H1 (cell line): Measurements from ENCODE around the gene TPO. TPM values are rescaled to one million over a fixed set of nuclear protein-coding genes. Genes with fewer than 3 reads are reported as not detected.
"Not testable (repeated sequence)": the region's sequence is repeated elsewhere in the genome, so short reads cannot be mapped to it uniquely, and the experiment has no call there.

ENCODE experiments used
- CTCF ChIA-PET: fragments of 300-600 bp; sonication (Branson Sonifier 250); formaldehyde crosslinking; loops from one replicate; lab custom pipeline; 2021; ENCODE audit not compliant: partially characterized antibody; lab: Charles Lee
- POLR2A ChIA-PET: fragments of 300-600 bp; sonication (Branson Sonifier 250); formaldehyde crosslinking; loops from one replicate; lab custom pipeline; 2021; ENCODE audit warnings: inconsistent platforms; ENCODE audit not compliant: partially characterized antibody; lab: Charles Lee
- DNase-seq, 2 experiments: peaks; one replicate each; pipeline versions ENCODE4 v3.0.0 to v3.0.0-alpha.2; 2010 to 2022; ENCODE audit warnings: low spot score in 2 of 2, low read depth in 1 of 2, mixed read lengths in 1 of 2
- FAIRE-seq: peaks from 2 replicates; lab custom pipeline; 2011; peaks lifted over from hg19 to GRCh38; lab: Jason Lieb, UNC
- H2AFZ ChIP-seq: 2 replicates; pipeline ENCODE4 v1.8.1; 2012; ENCODE audit warnings: low read length, inconsistent platforms
- H2AK5ac ChIP-seq: 2 replicates; pipeline ENCODE4 v1.6.1; 2013; ENCODE audit warnings: low read depth, low read length
- H2BK120ac ChIP-seq: replicated peaks from 2 replicates; pipeline ENCODE3; 2013; ENCODE audit warnings: low read depth, low read length, inconsistent platforms
- H2BK12ac ChIP-seq: 2 replicates; pipeline ENCODE4 v1.6.1; 2013; ENCODE audit warnings: low read depth, low read length
- H2BK15ac ChIP-seq: 2 replicates; pipeline ENCODE4 v1.6.1; 2013; ENCODE audit warnings: low read length
- H2BK20ac ChIP-seq: 2 replicates; pipeline ENCODE4 v1.6.1; 2013; ENCODE audit warnings: low read length
- H2BK5ac ChIP-seq: 2 replicates; pipeline ENCODE4 v1.6.1; 2013; ENCODE audit warnings: low read depth, low read length
- H3K14ac ChIP-seq: 2 replicates; pipeline ENCODE4 v1.6.1; 2013; ENCODE audit warnings: inconsistent platforms; ENCODE audit not compliant: insufficient read length
- H3K18ac ChIP-seq: 2 replicates; pipeline ENCODE4 v1.6.1; 2013; ENCODE audit warnings: low read length; ENCODE audit errors: extremely low read depth
- H3K23ac ChIP-seq: 2 replicates; pipeline ENCODE4 v1.6.1; 2013; ENCODE audit warnings: inconsistent platforms; ENCODE audit not compliant: insufficient read length
- H3K23me2 ChIP-seq: 2 replicates; pipeline ENCODE4 v1.6.1; 2013; ENCODE audit warnings: low read depth, low read length
- H3K27ac ChIP-seq: 2 replicates; pipeline ENCODE4 v1.6.1; 2011; ENCODE audit warnings: low read depth, low read length, inconsistent platforms
- H3K27me3 ChIP-seq, 4 experiments: replicated peaks in 1 of 4; 1 replicate in 1 of 4; 2 replicates in 3 of 4; pipeline versions ENCODE4 v1.6.1 to v1.8.1; 2011 to 2013; ENCODE audit warnings: low read length in 3 of 4, mild to moderate bottlenecking in 3 of 4, inconsistent platforms in 2 of 4, mixed read lengths in 2 of 4, moderate library complexity in 1 of 4; ENCODE audit not compliant: control insufficient read depth in 3 of 4, insufficient read depth in 3 of 4; ENCODE audit errors: extremely low read depth in 1 of 4
- H3K36me3 ChIP-seq, 4 experiments: 2 replicates each; pipeline versions ENCODE4 v1.6.1 to v1.8.1; 2011 to 2013; ENCODE audit warnings: mild to moderate bottlenecking in 4 of 4, low read length in 3 of 4, moderate library complexity in 2 of 4, control low read depth in 1 of 4, inconsistent platforms in 1 of 4; ENCODE audit not compliant: insufficient read depth in 4 of 4, control insufficient read depth in 2 of 4
- H3K4ac ChIP-seq: replicated peaks from 2 replicates; pipeline ENCODE3; 2013; ENCODE audit warnings: low read length, low read depth, mixed read lengths, inconsistent platforms; ENCODE audit not compliant: insufficient read length
- H3K4me1 ChIP-seq, 4 experiments: replicated peaks in 1 of 4; 1 replicate in 1 of 4; 2 replicates in 3 of 4; pipeline versions ENCODE4 v1.6.1 to v1.8.1; 2011 to 2013; ENCODE audit warnings: low read length in 3 of 4, inconsistent platforms in 2 of 4, mixed read lengths in 1 of 4; ENCODE audit not compliant: insufficient read depth in 4 of 4, control insufficient read depth in 3 of 4
- H3K4me2 ChIP-seq, 2 experiments: 2 replicates each; pipeline versions ENCODE4 v1.6.1 to v1.8.1; 2011 to 2013; ENCODE audit warnings: low read depth in 2 of 2, low read length in 2 of 2, control low read depth in 1 of 2, inconsistent platforms in 1 of 2, mild to moderate bottlenecking in 1 of 2; ENCODE audit not compliant: insufficient read depth in 1 of 2
- H3K4me3 ChIP-seq, 4 experiments: fragments of 200-600, 300-600 bp in 1 of 4; sonication (generic), shearing (Covaris generic), sonication (Bioruptor Twin) in 1 of 4; 2 replicates each; pipeline versions ENCODE4 v1.5.1 to v1.8.1; 2011 to 2016; ENCODE audit warnings: low read length in 4 of 4, low read depth in 3 of 4, control low read depth in 2 of 4, inconsistent platforms in 2 of 4, mild to moderate bottlenecking in 2 of 4, mixed read lengths in 1 of 4, moderate library complexity in 1 of 4; ENCODE audit not compliant: insufficient read depth in 2 of 4; ENCODE audit errors: extremely low read depth in 1 of 4
- H3K56ac ChIP-seq: replicated peaks from 2 replicates; pipeline ENCODE3; 2013; ENCODE audit warnings: low read depth, mild to moderate bottlenecking, mixed read lengths, low read length, inconsistent platforms; ENCODE audit not compliant: insufficient read length
- H3K79me1 ChIP-seq: 2 replicates; pipeline ENCODE4 v1.6.1; 2013; ENCODE audit warnings: low read depth, low read length, control low read depth
- H3K79me2 ChIP-seq, 2 experiments: 2 replicates each; pipeline versions ENCODE4 v1.6.1 to v1.8.1; 2012 to 2013; ENCODE audit warnings: low read length in 2 of 2, mild to moderate bottlenecking in 2 of 2, inconsistent platforms in 1 of 2; ENCODE audit not compliant: insufficient read depth in 2 of 2, control insufficient read depth in 1 of 2
- H3K9ac ChIP-seq, 4 experiments: replicated peaks in 1 of 4; 1 replicate in 1 of 4; 2 replicates in 3 of 4; pipeline versions ENCODE4 v1.6.1 to v1.8.1; 2011 to 2013; ENCODE audit warnings: low read depth in 3 of 4, low read length in 3 of 4, control low read depth in 2 of 4, mild to moderate bottlenecking in 2 of 4, moderate library complexity in 2 of 4, inconsistent platforms in 1 of 4; ENCODE audit errors: extremely low read depth in 1 of 4
- H3K9me3 ChIP-seq, 2 experiments: 2 replicates each; pipeline versions ENCODE4 v1.6.1 to v1.8.1; 2012 to 2013; ENCODE audit warnings: mild to moderate bottlenecking in 2 of 2, moderate library complexity in 2 of 2, control low read depth in 1 of 2, inconsistent platforms in 1 of 2, low read depth in 1 of 2, low read length in 1 of 2, mixed read lengths in 1 of 2; ENCODE audit not compliant: insufficient read depth in 2 of 2
- H4K20me1 ChIP-seq, 2 experiments: replicated peaks in 1 of 2; 2 replicates each; pipeline versions ENCODE3 to v1.8.1; 2011 to 2013; ENCODE audit warnings: inconsistent platforms in 2 of 2, low read length in 2 of 2, mild to moderate bottlenecking in 1 of 2; ENCODE audit not compliant: insufficient read depth in 2 of 2, control insufficient read depth in 1 of 2
- H4K5ac ChIP-seq: 2 replicates; pipeline ENCODE4 v1.6.1; 2013; ENCODE audit warnings: low read length, low read depth, mixed read lengths, inconsistent platforms; ENCODE audit not compliant: insufficient read length
- H4K8ac ChIP-seq: 2 replicates; pipeline ENCODE4 v1.8.0; 2013; ENCODE audit warnings: mild to moderate bottlenecking, moderate library complexity, low read length, inconsistent platforms; ENCODE audit not compliant: insufficient read depth; ENCODE audit errors: extremely low read depth
- H4K91ac ChIP-seq: replicated peaks from 2 replicates; pipeline ENCODE3; 2013; ENCODE audit warnings: low read length, mixed read lengths, inconsistent platforms; ENCODE audit not compliant: insufficient read length
- BRCA1 ChIP-seq: IDR thresholded peaks from 2 replicates; pipeline ENCODE4 v1.6.1; 2012; ENCODE audit warnings: low read depth, low read length, improper control_type of control experiment
- CBX8 ChIP-seq: fragments of 300-800, 300-1000 bp; sonication (generic); IDR thresholded peaks from 2 replicates; pipeline ENCODE4 v1.7.1; 2016; ENCODE audit warnings: low read depth, low read length, borderline replicate concordance
- FOSL1 ChIP-seq: IDR thresholded peaks from 2 replicates; pipeline ENCODE4 v1.6.1; 2011; ENCODE audit warnings: mild to moderate bottlenecking, low read depth, low read length, moderate library complexity; ENCODE audit not compliant: insufficient read depth
- KDM1A ChIP-seq: fragments of 200-600, 300-600 bp; sonication (generic); IDR thresholded peaks from 2 replicates; pipeline ENCODE4 v1.7.1; 2016; ENCODE audit warnings: mild to moderate bottlenecking, low read length, borderline replicate concordance
- SAP30 ChIP-seq: fragments of 300-600 bp; sonication (generic); IDR thresholded peaks from 2 replicates; pipeline ENCODE4 v1.7.1; 2012; ENCODE audit warnings: low read length, moderate library complexity, mild to moderate bottlenecking, inconsistent platforms; ENCODE audit not compliant: insufficient read depth, insufficient replicate concordance
- YY1 ChIP-seq: IDR thresholded peaks from 2 replicates; pipeline ENCODE4 v1.6.1; 2011; ENCODE audit warnings: low read depth, mild to moderate bottlenecking, low read length
- WGBS, 2 experiments: shearing (Covaris generic) in 1 of 2; methylation state at CpG; one replicate each; pipeline versions ENCODE4 v1.1.6 to v1.1.7; 2013 to 2015; ENCODE audit warnings: low lambda C conversion rate in 2 of 2, mixed read lengths in 2 of 2, inconsistent platforms in 1 of 2, low coverage in 1 of 2, missing lambda C conversion rate in 1 of 2; ENCODE audit not compliant: insufficient replicate concordance in 2 of 2, insufficient coverage in 1 of 2, insufficient read length in 1 of 2; ENCODE audit errors: extremely low coverage in 1 of 2, missing lambda C conversion rate in 1 of 2; 5-methylcytosine and 5-hydroxymethylcytosine counted together
- polyA plus RNA-seq, 7 experiments: library from polyadenylated mRNA; depleted of rRNA in 3 of 7; stranded (reverse) in 5 of 7; unstranded in 2 of 7; fragments of >200 nt in 5 of 7; fragments of 200-250 nt in 2 of 7; gene quantifications; 1 replicate in 5 of 7; 2 replicates in 1 of 7; 4 replicates in 1 of 7; pipeline versions ENCODE4 v1.2.1 to v1.2.3, GENCODE V29; 2011 to 2013; ENCODE audit warnings: missing spikeins in 2 of 7, mixed read lengths in 2 of 7
- total RNA-seq: library from RNA; stranded (reverse); fragmentation: NEBNext Ultra II Directional; extraction: Animal tissue kit (Norgen Biotek cat#: 25700); gene quantifications from 2 replicates; pipeline ENCODE4 v1.2.1, GENCODE V29; 2021
- TF ChIP-seq, protein P1 (sequence below): IDR thresholded peaks from 2 replicates; pipeline ENCODE4 v1.6.1; 2011; ENCODE audit warnings: low read length, improper control_type of control experiment

TPO gene
- total and polyA plus RNA-seq, 2 of the 8 experiments (the other 6 are each of a cell fraction or from before 2014, with no cell fraction given), result not detected

DNA sequence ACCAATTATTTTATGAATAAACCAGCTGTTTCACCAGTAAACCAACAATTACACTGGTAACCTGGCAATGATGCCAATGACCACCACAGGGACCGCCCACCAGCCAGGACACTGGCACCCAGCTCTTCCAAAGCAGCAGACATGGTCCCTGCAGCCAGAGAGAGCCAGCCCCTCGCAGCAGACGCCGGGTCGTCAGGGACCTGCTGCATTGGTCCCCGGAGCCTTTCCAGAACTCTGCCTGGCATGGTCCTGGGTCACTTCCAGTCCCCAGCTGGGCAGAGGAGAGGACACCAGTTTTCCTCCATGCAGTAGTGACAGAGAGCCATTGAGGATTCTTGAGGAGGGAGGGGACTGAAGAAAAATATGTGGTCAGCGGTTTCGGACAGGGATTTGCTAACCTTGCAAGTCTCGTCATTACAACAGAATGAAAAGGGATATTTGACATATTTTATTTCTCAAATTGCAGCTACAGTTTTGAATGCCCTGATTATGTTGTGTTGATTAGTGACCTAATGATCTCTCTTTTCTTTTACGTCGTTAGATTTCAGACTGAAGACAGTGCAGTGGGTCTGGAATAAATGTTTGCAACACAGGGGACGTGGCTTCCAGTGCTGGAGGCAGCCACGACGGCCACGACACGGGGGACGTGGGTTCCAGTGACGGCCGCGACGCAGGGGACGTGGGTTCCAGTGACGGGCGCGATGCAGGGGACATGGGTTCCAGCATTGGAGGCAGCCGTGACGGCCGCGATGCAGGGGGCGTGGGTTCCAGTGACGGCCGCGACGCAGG lies 154.5 kb downstream of the TPO start (continued):
- TF ChIP-seq, protein P1, sequence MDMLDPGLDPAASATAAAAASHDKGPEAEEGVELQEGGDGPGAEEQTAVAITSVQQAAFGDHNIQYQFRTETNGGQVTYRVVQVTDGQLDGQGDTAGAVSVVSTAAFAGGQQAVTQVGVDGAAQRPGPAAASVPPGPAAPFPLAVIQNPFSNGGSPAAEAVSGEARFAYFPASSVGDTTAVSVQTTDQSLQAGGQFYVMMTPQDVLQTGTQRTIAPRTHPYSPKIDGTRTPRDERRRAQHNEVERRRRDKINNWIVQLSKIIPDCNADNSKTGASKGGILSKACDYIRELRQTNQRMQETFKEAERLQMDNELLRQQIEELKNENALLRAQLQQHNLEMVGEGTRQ, result no peak
- TF ChIP-seq FOSL1 (no peak), KDM1A (no peak), SAP30 (no peak), YY1 (no peak), BRCA1 (no peak), CBX8 (no peak)
- TF ChIP-seq, all 59 proteins: peak for 0

DNA sequence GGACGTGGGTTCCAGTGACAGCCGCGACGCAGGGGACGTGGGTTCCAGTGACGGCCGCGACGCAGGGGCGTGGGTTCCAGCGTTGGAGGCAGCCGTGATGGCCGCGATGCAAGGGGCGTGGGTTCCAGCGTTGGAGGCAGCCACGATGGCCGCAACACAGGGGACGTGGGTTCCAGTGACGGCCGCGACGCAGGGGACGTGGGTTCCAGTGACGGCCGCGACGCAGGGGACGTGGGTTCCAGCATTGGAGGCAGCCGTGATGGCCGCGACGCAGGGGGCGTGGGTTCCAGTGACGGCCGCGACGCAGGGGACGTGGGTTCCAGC lies 155.0 kb downstream of the TPO start:
- H3K23ac ChIP-seq, H3K4ac ChIP-seq, H3K9ac ChIP-seq, H2BK15ac ChIP-seq, H3K79me2 ChIP-seq, H3K27me3 ChIP-seq, H3K18ac ChIP-seq, H2BK120ac ChIP-seq, H3K4me2 ChIP-seq, DNase-seq, H2AFZ ChIP-seq, H3K56ac ChIP-seq, H3K4me3 ChIP-seq, H3K79me1 ChIP-seq, H4K20me1 ChIP-seq, H4K8ac ChIP-seq, H3K36me3 ChIP-seq, CTCF ChIA-PET, H3K23me2 ChIP-seq, FAIRE-seq, H3K9me3 ChIP-seq, H2BK5ac ChIP-seq, H3K14ac ChIP-seq, H3K27ac ChIP-seq, H3K4me1 ChIP-seq, H4K5ac ChIP-seq, H2AK5ac ChIP-seq, H4K91ac ChIP-seq, H2BK12ac ChIP-seq, POLR2A ChIA-PET, H2BK20ac ChIP-seq: not testable (repeated sequence)
- 81% methylated on average over 18 of the region's 39 CpGs; no CpG with 5 or more reads in 1 of the 2 experiments for WGBS, 2 experiments
